RCC 7860 (cell line): ENCODE data around the gene COA1.
A peak's percentile ranks its signal among the peaks of the same experiment; 100 is the strongest.
"Not testable (repeated sequence)": the region's sequence is repeated elsewhere in the genome, so short reads cannot be mapped to it uniquely, and the experiment has no call there.

ENCODE experiments used
- DNase-seq: peaks from one replicate; pipeline ENCODE4 v3.0.0-alpha.2; 2015; ENCODE audit warnings: low spot score
- FAIRE-seq: peaks from 2 replicates; lab custom pipeline; 2012; peaks lifted over from hg19 to GRCh38; lab: Jason Lieb, UNC

Gene COA1

DNA sequence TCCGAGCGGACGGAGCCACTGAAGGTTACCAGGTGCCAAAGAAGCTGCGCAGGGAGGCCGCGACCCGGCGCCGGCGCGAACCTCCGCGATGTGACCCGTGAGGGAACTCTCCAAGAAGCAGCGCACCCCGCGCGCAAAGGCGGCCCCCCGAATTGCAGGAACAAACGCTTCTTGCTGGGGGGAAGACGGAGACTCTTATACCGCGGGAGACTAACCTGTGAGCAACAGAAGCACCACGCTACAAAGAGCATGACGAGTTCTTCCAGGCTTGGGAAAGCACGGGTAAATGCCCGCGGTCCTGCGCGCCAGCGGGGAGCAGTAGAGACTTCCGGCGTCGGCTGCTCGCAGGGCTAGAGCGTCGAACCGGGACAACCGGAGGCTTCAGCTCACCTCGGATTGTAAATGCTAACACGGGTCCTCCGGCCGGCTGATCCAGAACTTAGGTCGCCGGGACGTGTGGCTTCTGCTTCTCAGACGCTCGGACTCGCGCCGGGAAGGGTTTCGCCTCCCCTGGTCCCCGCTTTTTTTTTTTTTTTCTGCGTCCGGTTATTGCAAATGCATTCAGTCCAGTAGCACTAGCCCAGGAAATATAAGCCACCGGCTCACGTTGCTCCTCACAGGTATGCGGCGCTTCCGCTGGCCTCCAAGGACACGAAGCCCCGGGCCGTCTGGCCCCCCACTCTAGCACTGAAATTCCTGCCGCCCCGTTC is at the start of gene COA1:
Gene COA1, minus strand, starts transcription at position 310 of the 710 bp plus-strand sequence. CDS start 80,909 bp downstream, outside the sequence.
- DNase-seq (peak; percentile 85), FAIRE-seq (peak; percentile 52)

- DNase-seq, FAIRE-seq: not testable (repeated sequence)
Measured at GRCh38 chr7:43778293-43779044, 49.1 kb upstream of the COA1 start.

GRCh38 chr7:43775255-43775654 is 45.9 kb upstream of the COA1 start:
- DNase-seq, FAIRE-seq: not testable (repeated sequence)

- FAIRE-seq, DNase-seq: not testable (repeated sequence)
Measured at GRCh38 chr7:43773268-43773667, 43.9 kb upstream of the COA1 start.

GRCh38 chr7:43771573-43771972 is 42.2 kb upstream of the COA1 start:
- FAIRE-seq = no peak

GRCh38 chr7:43771128-43771527 is 41.8 kb upstream of the COA1 start:
- FAIRE-seq = no peak
- DNase-seq = no peak

More at GRCh38 chr7:43771573-43771972, 42.2 kb upstream of the COA1 start:
- DNase-seq = no peak

DNA sequence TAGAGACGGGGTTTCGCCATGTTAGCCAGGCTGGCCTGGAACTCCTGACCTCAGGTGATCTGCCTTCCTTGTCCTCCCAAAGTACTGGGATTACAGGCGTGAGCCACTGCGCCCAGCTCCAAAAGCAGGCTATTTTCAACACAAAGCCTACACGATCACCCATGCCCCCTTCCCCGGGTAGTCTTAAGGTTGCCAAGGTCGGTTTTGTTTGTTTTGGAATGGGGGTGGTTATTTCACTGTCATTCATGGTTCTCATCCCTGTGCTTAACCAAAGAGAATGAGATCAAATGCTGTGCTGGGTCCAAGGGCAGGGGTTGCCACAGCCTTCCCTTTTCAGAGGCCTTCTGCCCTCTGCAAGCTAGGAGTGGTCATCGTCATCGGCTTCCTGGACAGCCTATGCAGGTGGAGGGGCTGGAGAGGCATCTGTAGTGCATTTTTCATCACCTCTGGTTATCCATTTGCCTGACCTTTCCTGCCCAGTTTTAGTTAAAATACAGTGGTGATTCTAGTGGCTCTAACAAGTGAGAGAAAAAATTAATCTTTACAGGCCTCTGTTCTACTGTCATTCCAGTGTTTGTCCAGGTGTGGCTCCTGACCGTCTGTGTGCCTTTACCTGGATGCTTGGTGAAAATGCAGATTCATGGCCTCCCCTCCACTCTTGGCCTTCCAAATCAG is 40.6 kb upstream of the COA1 start:
- DNase-seq (no peak), FAIRE-seq (no peak)

DNA sequence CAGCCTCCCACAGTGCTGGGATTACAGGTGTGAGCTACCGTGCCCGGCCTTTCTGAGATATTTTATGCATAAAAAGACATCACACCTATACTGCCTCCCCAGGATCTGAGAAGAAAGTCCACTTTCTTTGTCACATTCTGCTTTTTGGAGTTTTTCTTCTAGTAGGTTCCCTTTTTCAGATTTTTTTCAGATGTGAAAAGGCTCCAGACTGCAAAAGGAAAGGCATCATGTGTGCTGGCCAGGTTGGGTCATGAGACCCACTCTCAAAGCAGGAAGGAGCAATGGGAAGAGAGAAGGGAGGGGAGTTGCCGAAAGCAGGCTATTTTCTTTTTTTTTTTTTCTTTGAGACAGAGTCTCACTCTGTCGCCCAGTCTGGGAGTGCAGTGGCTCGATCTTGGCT is 40.0 kb upstream of the COA1 start:
- DNase-seq (no peak), FAIRE-seq (no peak)

DNA sequence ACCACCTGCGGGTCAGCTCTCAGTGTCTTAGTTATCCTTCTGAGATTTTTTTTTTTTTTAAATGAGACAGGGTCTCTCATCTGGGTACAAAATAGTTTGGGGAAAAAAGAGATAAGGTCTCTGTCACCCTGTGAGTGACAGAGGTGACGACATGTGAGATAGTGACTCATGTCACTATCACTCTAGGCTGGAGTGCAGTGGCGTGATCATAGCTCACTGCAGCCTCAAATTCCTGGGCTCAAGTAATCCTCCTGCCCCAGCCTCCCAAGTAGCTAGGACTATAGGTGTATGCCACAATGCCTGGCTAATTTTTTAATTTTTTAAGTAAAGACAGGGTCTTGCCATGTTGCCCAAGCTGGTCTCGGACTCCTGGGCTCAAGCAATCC is 39.6 kb upstream of the COA1 start:
- no peak for DNase-seq
- FAIRE-seq = no peak

GRCh38 chr7:43768201-43768886 is 39.0 kb upstream of the COA1 start:
- DNase-seq = no peak
- FAIRE-seq = no peak

- FAIRE-seq = no peak
Measured at GRCh38 chr7:43767311-43767710, 38.0 kb upstream of the COA1 start.

DNA sequence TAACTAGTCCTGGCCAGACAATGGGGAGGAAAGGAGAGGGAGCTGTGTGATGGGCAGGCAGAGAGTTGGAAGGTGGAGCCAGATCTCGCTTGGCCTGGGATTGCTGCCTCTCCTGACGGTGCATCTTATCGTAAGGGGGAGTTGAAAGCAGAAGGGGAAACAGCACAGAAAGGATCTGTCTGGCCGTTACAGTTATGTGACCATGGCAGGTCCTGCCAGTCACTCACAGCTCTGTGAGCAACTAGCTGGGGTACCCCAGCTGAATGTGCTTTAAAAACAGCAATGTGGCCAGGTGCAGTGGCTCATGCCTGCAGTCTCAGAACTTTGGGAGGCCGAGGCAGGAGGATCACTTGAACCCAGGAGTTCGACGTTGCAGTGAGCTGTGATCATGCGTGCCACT is 37.2 kb upstream of the COA1 start:
- DNase-seq = no peak
- FAIRE-seq = no peak

More at GRCh38 chr7:43767311-43767710, 38.0 kb upstream of the COA1 start:
- DNase-seq = no peak

- no peak for DNase-seq
- no peak for FAIRE-seq
Measured at GRCh38 chr7:43764807-43765491, 35.6 kb upstream of the COA1 start.

DNA sequence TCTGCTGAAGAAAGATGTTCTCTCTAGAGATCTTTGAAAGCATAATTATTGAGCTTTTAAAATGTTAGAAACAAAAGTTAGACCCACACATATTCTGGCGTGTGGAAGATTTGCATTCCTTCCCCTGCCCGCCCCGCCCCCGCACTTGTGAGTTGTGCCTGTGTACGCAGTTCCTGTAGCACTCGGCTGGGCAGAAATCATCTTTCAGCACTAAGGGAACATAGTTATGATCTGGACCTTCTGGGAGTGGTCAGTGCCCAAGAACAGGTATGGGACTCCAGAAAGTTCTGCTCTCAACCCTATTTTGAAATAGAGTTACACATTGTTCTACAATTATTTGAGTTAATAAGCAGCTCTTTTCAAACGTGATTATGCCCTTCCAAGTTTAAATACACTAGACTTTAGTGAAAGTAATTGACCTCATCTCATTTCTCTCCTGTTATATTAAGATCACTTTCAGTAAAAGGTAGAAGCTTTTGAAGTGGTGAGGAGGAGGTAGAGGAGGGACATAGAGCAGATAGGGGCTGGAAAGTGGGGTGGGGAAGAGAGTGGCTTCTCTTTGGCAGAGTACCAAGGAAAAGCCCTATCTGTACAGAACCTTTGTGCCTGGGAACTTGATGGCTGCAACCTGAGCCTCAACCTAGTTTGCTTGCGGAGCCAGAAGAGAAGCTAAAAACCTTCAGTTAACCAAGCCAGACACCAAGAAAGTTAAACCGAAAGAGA is 34.9 kb upstream of the COA1 start:
- DNase-seq (no peak), FAIRE-seq (no peak)

DNA sequence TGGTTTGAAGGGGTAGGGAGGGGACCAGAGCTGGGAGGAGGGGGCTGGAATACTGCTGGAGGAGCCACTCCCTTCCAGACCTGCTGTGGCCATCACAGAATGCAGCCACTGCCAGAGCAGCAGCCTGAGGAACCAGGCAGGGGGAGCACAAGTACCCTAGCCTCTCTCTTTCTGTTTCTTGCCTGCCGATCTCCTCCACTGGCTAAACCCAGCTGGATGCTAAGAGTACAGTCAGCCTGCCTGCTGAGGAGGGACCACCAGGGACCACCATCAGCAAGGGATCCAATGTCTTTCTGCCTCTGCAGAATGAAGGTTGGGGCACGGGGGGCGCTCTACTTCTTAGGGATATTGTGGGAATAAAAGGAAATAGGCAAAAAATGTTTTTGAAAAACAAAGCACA is 33.9 kb upstream of the COA1 start:
- no peak for FAIRE-seq

GRCh38 chr7:43761938-43762692 is 32.8 kb upstream of the COA1 start:
- no peak for DNase-seq
- no peak for FAIRE-seq

More for the DNA sequence above, 33.9 kb upstream of the COA1 start:
- no peak for DNase-seq

- DNase-seq (no peak), FAIRE-seq (no peak)
Measured at GRCh38 chr7:43761382-43761781, 32.1 kb upstream of the COA1 start.

GRCh38 chr7:43760861-43761260 is 31.5 kb upstream of the COA1 start:
- FAIRE-seq (no peak), DNase-seq (no peak)
